Measurements from ENCODE around the gene TIGD4. TPM values are rescaled to one million over a fixed set of nuclear protein-coding genes. Genes with fewer than 3 reads are reported as not detected.

Gene TIGD4
- total and polyA plus RNA-seq, 2 experiments from 2014 or later: 1.6 to 1.7 TPM

DNA sequence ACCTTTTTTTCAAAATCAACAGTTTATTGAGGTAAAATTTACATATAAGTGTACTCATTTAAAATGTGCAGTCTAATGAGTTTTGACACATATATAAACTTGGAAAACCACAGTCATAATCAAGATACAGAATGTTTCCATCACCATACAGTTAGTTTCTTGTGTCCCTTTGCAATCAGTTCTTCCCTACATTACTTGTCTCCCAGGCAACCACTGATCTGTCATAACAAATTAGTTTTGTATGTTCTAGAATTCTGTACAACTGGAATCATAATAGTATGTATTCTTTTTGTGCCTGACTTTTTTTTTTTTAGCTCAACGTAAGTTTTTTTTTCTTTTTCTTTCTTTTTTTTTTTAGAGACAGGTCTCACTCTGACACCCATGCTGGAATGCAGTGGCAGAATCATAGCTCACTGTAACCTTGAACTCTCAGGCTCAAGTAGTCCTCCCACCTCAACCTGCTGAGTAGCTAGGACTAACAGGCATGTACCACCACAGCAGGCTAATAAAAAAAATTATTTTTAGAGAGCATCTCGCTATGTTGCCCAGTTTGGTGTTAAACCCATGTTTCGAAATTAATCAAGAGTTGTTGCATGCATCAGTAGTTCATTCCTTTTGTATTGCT, 27.1 kb upstream of the TIGD4 start (continued):
- TF ChIP-seq, protein P1, sequence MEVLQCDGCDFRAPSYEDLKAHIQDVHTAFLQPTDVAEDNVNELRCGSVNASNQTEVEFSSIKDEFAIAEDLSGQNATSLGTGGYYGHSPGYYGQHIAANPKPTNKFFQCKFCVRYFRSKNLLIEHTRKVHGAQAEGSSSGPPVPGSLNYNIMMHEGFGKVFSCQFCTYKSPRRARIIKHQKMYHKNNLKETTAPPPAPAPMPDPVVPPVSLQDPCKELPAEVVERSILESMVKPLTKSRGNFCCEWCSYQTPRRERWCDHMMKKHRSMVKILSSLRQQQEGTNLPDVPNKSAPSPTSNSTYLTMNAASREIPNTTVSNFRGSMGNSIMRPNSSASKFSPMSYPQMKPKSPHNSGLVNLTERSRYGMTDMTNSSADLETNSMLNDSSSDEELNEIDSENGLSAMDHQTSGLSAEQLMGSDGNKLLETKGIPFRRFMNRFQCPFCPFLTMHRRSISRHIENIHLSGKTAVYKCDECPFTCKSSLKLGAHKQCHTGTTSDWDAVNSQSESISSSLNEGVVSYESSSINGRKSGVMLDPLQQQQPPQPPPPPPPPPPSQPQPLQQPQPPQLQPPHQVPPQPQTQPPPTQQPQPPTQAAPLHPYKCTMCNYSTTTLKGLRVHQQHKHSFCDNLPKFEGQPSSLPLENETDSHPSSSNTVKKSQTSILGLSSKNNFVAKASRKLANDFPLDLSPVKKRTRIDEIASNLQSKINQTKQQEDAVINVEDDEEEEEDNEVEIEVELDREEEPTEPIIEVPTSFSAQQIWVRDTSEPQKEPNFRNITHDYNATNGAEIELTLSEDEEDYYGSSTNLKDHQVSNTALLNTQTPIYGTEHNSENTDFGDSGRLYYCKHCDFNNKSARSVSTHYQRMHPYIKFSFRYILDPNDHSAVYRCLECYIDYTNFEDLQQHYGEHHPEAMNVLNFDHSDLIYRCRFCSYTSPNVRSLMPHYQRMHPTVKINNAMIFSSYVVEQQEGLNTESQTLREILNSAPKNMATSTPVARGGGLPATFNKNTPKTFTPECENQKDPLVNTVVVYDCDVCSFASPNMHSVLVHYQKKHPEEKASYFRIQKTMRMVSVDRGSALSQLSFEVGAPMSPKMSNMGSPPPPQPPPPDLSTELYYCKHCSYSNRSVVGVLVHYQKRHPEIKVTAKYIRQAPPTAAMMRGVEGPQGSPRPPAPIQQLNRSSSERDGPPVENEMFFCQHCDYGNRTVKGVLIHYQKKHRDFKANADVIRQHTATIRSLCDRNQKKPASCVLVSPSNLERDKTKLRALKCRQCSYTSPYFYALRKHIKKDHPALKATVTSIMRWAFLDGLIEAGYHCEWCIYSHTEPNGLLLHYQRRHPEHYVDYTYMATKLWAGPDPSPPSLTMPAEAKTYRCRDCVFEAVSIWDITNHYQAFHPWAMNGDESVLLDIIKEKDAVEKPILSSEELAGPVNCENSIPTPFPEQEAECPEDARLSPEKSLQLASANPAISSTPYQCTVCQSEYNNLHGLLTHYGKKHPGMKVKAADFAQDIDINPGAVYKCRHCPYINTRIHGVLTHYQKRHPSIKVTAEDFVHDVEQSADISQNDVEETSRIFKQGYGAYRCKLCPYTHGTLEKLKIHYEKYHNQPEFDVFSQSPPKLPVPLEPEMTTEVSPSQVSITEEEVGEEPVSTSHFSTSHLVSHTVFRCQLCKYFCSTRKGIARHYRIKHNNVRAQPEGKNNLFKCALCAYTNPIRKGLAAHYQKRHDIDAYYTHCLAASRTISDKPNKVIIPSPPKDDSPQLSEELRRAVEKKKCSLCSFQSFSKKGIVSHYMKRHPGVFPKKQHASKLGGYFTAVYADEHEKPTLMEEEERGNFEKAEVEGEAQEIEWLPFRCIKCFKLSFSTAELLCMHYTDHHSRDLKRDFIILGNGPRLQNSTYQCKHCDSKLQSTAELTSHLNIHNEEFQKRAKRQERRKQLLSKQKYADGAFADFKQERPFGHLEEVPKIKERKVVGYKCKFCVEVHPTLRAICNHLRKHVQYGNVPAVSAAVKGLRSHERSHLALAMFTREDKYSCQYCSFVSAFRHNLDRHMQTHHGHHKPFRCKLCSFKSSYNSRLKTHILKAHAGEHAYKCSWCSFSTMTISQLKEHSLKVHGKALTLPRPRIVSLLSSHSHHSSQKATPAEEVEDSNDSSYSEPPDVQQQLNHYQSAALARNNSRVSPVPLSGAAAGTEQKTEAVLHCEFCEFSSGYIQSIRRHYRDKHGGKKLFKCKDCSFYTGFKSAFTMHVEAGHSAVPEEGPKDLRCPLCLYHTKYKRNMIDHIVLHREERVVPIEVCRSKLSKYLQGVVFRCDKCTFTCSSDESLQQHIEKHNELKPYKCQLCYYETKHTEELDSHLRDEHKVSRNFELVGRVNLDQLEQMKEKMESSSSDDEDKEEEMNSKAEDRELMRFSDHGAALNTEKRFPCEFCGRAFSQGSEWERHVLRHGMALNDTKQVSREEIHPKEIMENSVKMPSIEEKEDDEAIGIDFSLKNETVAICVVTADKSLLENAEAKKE (CRISPR knock-in tag; IDR thresholded peaks at IDR 0.05): no peak
- no peak for TF ChIP-seq EZH2 (IDR thresholded peaks at IDR 0.05; ENCODE audit: low read depth, unreplicated experiment)
- TF ChIP-seq STAT1 (IDR thresholded peaks at IDR 0.05; ENCODE audit: unreplicated experiment): no peak
- TF ChIP-seq, protein P2, sequence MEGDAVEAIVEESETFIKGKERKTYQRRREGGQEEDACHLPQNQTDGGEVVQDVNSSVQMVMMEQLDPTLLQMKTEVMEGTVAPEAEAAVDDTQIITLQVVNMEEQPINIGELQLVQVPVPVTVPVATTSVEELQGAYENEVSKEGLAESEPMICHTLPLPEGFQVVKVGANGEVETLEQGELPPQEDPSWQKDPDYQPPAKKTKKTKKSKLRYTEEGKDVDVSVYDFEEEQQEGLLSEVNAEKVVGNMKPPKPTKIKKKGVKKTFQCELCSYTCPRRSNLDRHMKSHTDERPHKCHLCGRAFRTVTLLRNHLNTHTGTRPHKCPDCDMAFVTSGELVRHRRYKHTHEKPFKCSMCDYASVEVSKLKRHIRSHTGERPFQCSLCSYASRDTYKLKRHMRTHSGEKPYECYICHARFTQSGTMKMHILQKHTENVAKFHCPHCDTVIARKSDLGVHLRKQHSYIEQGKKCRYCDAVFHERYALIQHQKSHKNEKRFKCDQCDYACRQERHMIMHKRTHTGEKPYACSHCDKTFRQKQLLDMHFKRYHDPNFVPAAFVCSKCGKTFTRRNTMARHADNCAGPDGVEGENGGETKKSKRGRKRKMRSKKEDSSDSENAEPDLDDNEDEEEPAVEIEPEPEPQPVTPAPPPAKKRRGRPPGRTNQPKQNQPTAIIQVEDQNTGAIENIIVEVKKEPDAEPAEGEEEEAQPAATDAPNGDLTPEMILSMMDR (conservative IDR thresholded peaks at IDR 0.05; ENCODE audit: low read depth in 2 of 2): no peak
- TF ChIP-seq POLR2AphosphoS5 (IDR thresholded peaks at IDR 0.05; ENCODE audit: low read depth): no peak

- ATAC-seq: no peak
- Mint-ChIP-seq H3K27ac (no peak overlapping the region), H3K36me3 (ENCODE audit: low read depth) (peaks cover 22% of the 10 kb centered on the region), H3K27me3 (ENCODE audit: insufficient read depth, low read depth, poor library complexity) (no peaks in the 10 kb centered on the region), H3K9me3 (peaks cover 10% of the 10 kb centered on the region; the same call in 2 of the 3 replicates), H3K4me3 (no peak overlapping the region), H3K4me1 (peaks cover 21% of the 10 kb centered on the region)
- H3K27me3 ChIP-seq (ENCODE audit: insufficient read depth): no peaks in the 10 kb centered on the region
- peak overlapping the region; percentile 10; the same call in 1 of the 2 replicates for H3K27ac ChIP-seq (ENCODE audit: low read depth)
- H3K9me2 ChIP-seq (ENCODE audit: insufficient read depth): no peaks in the 10 kb centered on the region
- no peak overlapping the region for H3K4me3 ChIP-seq
- no peaks in the 10 kb centered on the region for H3K36me3 ChIP-seq (ENCODE audit: insufficient read depth)
- H3K4me1 ChIP-seq (ENCODE audit: insufficient read depth): peaks cover 28% of the 10 kb centered on the region
- H3K4me2 ChIP-seq: no peak overlapping the region
- H3F3A ChIP-seq (replicated peaks; ENCODE audit: low read depth): 0 out of 2 replicates have a peak, but pooled peaks cover 3% of the 10 kb centered on the region
- DNase-seq (ENCODE audit: low spot score): no peak
- peaks cover 4% of the 10 kb centered on the region for H4K20me1 ChIP-seq (replicated peaks; ENCODE audit: insufficient read depth)
- H2AFZ ChIP-seq: no peak overlapping the region
- H3K79me2 ChIP-seq (replicated peaks; ENCODE audit: insufficient read depth): peaks cover 85% of the 10 kb centered on the region
- TF ChIP-seq STAT1 (IDR thresholded peaks at IDR 0.05; ENCODE audit: unreplicated experiment) (no peak), CREB1 (CRISPR knock-in tag; IDR thresholded peaks at IDR 0.05; ENCODE audit: low read depth) (no peak)
- TF ChIP-seq, protein P3, sequence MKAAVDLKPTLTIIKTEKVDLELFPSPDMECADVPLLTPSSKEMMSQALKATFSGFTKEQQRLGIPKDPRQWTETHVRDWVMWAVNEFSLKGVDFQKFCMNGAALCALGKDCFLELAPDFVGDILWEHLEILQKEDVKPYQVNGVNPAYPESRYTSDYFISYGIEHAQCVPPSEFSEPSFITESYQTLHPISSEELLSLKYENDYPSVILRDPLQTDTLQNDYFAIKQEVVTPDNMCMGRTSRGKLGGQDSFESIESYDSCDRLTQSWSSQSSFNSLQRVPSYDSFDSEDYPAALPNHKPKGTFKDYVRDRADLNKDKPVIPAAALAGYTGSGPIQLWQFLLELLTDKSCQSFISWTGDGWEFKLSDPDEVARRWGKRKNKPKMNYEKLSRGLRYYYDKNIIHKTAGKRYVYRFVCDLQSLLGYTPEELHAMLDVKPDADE (IDR thresholded peaks at IDR 0.05): no peak
These were observed 26.3 kb upstream of the TIGD4 start for GRCh38 chr4:152805818-152806217.

Data from GM23338 (cell line).